Measurements from ENCODE around the gene NAT9. TPM values are rescaled to one million over a fixed set of nuclear protein-coding genes. Genes with fewer than 3 reads are reported as not detected.

The NAT9 gene
- polyA plus RNA-seq, 2 of the 4 experiments (the other 2 are of a cell fraction): 43.4 to 71.4 TPM

- no peak for TF ChIP-seq REST (IDR thresholded peaks at IDR 0.05)
- no peak for TF ChIP-seq FOSL2 (IDR thresholded peaks at IDR 0.05)
- TF ChIP-seq FOSL2 (CRISPR knock-in tag; IDR thresholded peaks at IDR 0.05): no peak
- TF ChIP-seq ZFP36 (IDR thresholded peaks at IDR 0.05; ENCODE audit: borderline replicate concordance, partially characterized antibody): no peak
- TF ChIP-seq CTCF (IDR thresholded peaks at IDR 0.05): peak; percentile 63
- TF ChIP-seq FOXS1 (CRISPR knock-in tag; IDR thresholded peaks at IDR 0.05): no peak
- TF ChIP-seq ZC3H11A (IDR thresholded peaks at IDR 0.05): no peak
- TF ChIP-seq CHD2 (IDR thresholded peaks at IDR 0.05; ENCODE audit: low read length, partially characterized antibody): no peak
- TF ChIP-seq EHMT2 (IDR thresholded peaks at IDR 0.05; ENCODE audit: low read depth): no peak
- no peak for TF ChIP-seq JUNB (IDR thresholded peaks at IDR 0.05)
- peak in 1 of 2 experiments; percentile 68; a peak in 4 of 5 replicates for TF ChIP-seq RAD21 (conservative IDR thresholded peaks at IDR 0.05 in 1 of 2, IDR thresholded peaks at IDR 0.05 in 1 of 2)
- TF ChIP-seq CBX8 (IDR thresholded peaks at IDR 0.05): no peak
- no peak for TF ChIP-seq HOXB13 (CRISPR knock-in tag; IDR thresholded peaks at IDR 0.05; ENCODE audit: low read depth)
- TF ChIP-seq POLR2A (IDR thresholded peaks at IDR 0.05; ENCODE audit: low read length): no peak
Measured at GRCh38 chr17:74736513-74737298, 39.4 kb downstream of the NAT9 start, which contains the start of gene RAB37 (continued).

GRCh38 chr17:74734256-74734655, 41.9 kb downstream of the NAT9 start:
- TF ChIP-seq RAD21 (conservative IDR thresholded peaks at IDR 0.05 in 1 of 2, IDR thresholded peaks at IDR 0.05 in 1 of 2) (no peak), ESRRA (IDR thresholded peaks at IDR 0.05; ENCODE audit: borderline replicate concordance, low read length) (no peak), EHMT2 (IDR thresholded peaks at IDR 0.05; ENCODE audit: low read depth) (no peak), TP53 (CRISPR knock-in tag; IDR thresholded peaks at IDR 0.05) (no peak), HEYL (CRISPR knock-in tag; IDR thresholded peaks at IDR 0.05) (no peak), GATA3 (IDR thresholded peaks at IDR 0.05; ENCODE audit: borderline replicate concordance) (no peak), EHF (CRISPR knock-in tag; IDR thresholded peaks at IDR 0.05) (no peak), E2F6 (IDR thresholded peaks at IDR 0.05; ENCODE audit: borderline replicate concordance, low read depth) (no peak), CTCF (IDR thresholded peaks at IDR 0.05) (no peak), PHF8 (IDR thresholded peaks at IDR 0.05; ENCODE audit: borderline replicate concordance, low read depth) (no peak), SMC3 (IDR thresholded peaks at IDR 0.05) (no peak), FOXS1 (CRISPR knock-in tag; IDR thresholded peaks at IDR 0.05) (no peak), CHD2 (IDR thresholded peaks at IDR 0.05; ENCODE audit: low read length, partially characterized antibody) (no peak), MAX (IDR thresholded peaks at IDR 0.05) (no peak)
- POLR2A ChIA-PET: interaction anchor here (0.6 kb wide), 1 partner anchor 27 kb away, joined by 5 read pairs; no protein-coding TSS in a partner anchor
- CTCF ChIA-PET: interaction anchor here (0.7 to 6.5 kb wide), 5 partner anchors 12 to 355 kb away, joined by 3 to 145 read pairs (median 28); partner anchors contain the start of gene NHERF1
- H3K9me3 ChIP-seq: peaks cover under 1% of the 10 kb centered on the region; the same call in 1 of the 3 replicates
- no peak overlapping the region for H3K4me3 ChIP-seq
- peaks cover 34% of the 10 kb centered on the region for H3K4me1 ChIP-seq
- 85% methylated on average over 3 of the region's 3 CpGs for WGBS (ENCODE audit: missing lambda C conversion rate)
- FAIRE-seq (no peak), ATAC-seq (no peak), DNase-seq (ENCODE audit: low read depth in 1 of 2, low spot score in 1 of 2) (no peak)
- H3K27ac ChIP-seq: no peak overlapping the region
- no peak overlapping the region for H3K4me2 ChIP-seq

Measured in A549 (cell line).